SK-N-SH (cell line): Measurements from ENCODE around the gene TSPAN8.

Experiments
- CTCF ChIP-seq: fragments of 200-600 bp; sonication (generic); IDR thresholded peaks from 2 replicates; pipeline ENCODE4 v1.6.1; 2017; ENCODE audit warnings: antibody characterized with exemption, mild to moderate bottlenecking, moderate library complexity
- EP300 ChIP-seq, 2 experiments: IDR thresholded peaks; 2 replicates each; pipeline versions ENCODE4 v1.4.0 to v1.6.1; 2012; ENCODE audit warnings: borderline replicate concordance in 1 of 2, low read depth in 1 of 2, low read length in 1 of 2
- REST ChIP-seq: IDR thresholded peaks from 2 replicates; pipeline ENCODE4 v1.6.1; 2012; ENCODE audit warnings: mild to moderate bottlenecking, low read depth, low read length, moderate library complexity
- SMC3 ChIP-seq: IDR thresholded peaks from 2 replicates; pipeline ENCODE4 v1.6.1; 2012; ENCODE audit warnings: low read depth, low read length, improper control_type of control experiment
- TCF12 ChIP-seq: IDR thresholded peaks from 2 replicates; pipeline ENCODE4 v1.4.0; 2012
- YY1 ChIP-seq: IDR thresholded peaks from 2 replicates; pipeline ENCODE4 v1.4.0; 2012; ENCODE audit warnings: low read depth, mild to moderate bottlenecking

GRCh38 chr12:71135812-71136176 is 22.0 kb downstream of the TSPAN8 start:
- TF ChIP-seq YY1, result no peak
- no peak for TF ChIP-seq TCF12
- TF ChIP-seq CTCF, result no peak
- no peak for TF ChIP-seq REST
- no peak for TF ChIP-seq SMC3
- TF ChIP-seq EP300 (IDR thresholded peaks at IDR 0.05; ENCODE audit: borderline replicate concordance in 1 of 2, low read depth in 1 of 2, low read length in 1 of 2), result no peak
